Stimulated activated CD8-positive, alpha-beta memory T cell treated with anti-CD3 and anti-CD28 coated beads, Interleukin-4, amount 100 ng/mL, for 24 hours (primary cell): ENCODE results near the gene PSMD6.

ENCODE experiments used
- DNase-seq: peaks from one replicate; pipeline ENCODE4 v3.0.0-alpha.2; 2020; ENCODE audit warnings: low read depth

Gene PSMD6

GRCh38 chr3:64046592-64046991 is 23.3 kb upstream of the PSMD6 start:
- no peak for DNase-seq

GRCh38 chr3:64042952-64043351 is 19.7 kb upstream of the PSMD6 start:
- no peak for DNase-seq

GRCh38 chr3:64039981-64040733 is 16.9 kb upstream of the PSMD6 start:
- no peak for DNase-seq

GRCh38 chr3:64039332-64039731 is 16.0 kb upstream of the PSMD6 start:
- DNase-seq: no peak

GRCh38 chr3:64038253-64038767 is 15.0 kb upstream of the PSMD6 start:
- DNase-seq: no peak

GRCh38 chr3:64037084-64037483 is 13.8 kb upstream of the PSMD6 start:
- DNase-seq: no peak

GRCh38 chr3:64033069-64033468 is 9.8 kb upstream of the PSMD6 start:
- DNase-seq: no peak

GRCh38 chr3:64031540-64032508 is 8.5 kb upstream of the PSMD6 start:
- DNase-seq: no peak

- peak; percentile 66 for DNase-seq
Measured at GRCh38 chr3:64030741-64031140, 7.4 kb upstream of the PSMD6 start.

GRCh38 chr3:64029287-64029686 is 6.0 kb upstream of the PSMD6 start:
- no peak for DNase-seq

GRCh38 chr3:64028754-64029153 is 5.5 kb upstream of the PSMD6 start:
- DNase-seq: no peak

GRCh38 chr3:64027658-64028057 is 4.4 kb upstream of the PSMD6 start:
- no peak for DNase-seq

GRCh38 chr3:64026346-64026745 is 3.1 kb upstream of the PSMD6 start:
- DNase-seq: no peak

GRCh38 chr3:64023861-64024223 is 548 bp upstream of the PSMD6 start:
- DNase-seq: no peak

- DNase-seq: no peak
Measured at GRCh38 chr3:64022451-64023186, 675 bp downstream of the PSMD6 start.

GRCh38 chr3:64021922-64022321 is 1.4 kb downstream of the PSMD6 start:
- no peak for DNase-seq

- DNase-seq: no peak
Measured at GRCh38 chr3:64019879-64020278, 3.4 kb downstream of the PSMD6 start.

GRCh38 chr3:64019271-64019670 is 4.0 kb downstream of the PSMD6 start:
- DNase-seq: no peak

GRCh38 chr3:64016941-64017620 is 6.2 kb downstream of the PSMD6 start:
- no peak for DNase-seq

- DNase-seq: no peak
Measured at GRCh38 chr3:64011685-64012084, 11.6 kb downstream of the PSMD6 start.

- no peak for DNase-seq
Measured at GRCh38 chr3:64010199-64010598, 13.1 kb downstream of the PSMD6 start.

- no peak for DNase-seq
Measured at GRCh38 chr3:64009528-64009927, 13.8 kb downstream of the PSMD6 start.
